Measurements from ENCODE around the gene KDM6B. TPM values are rescaled to one million over a fixed set of nuclear protein-coding genes. Genes with fewer than 3 reads are reported as not detected.

The KDM6B gene
- total RNA-seq, 2 experiments from 2014 or later: 49.2 to 53.8 TPM

- Mint-ChIP-seq H3K27ac (no peak overlapping the region), H3K4me1 (ENCODE audit: low read depth) (no peaks in the 10 kb centered on the region), H3K27me3 (peaks cover 2% of the 10 kb centered on the region), H3K9me3 (no peaks in the 10 kb centered on the region), H3K4me3 (no peak overlapping the region), H3K36me3 (ENCODE audit: low read depth) (no peaks in the 10 kb centered on the region)
- no peak for DNase-seq
- no peak for ATAC-seq
- ChIA-PET POLR2A (no interaction called here), CTCF (interaction anchor here (1.5 kb wide), 1 partner anchor 51 kb away, joined by 4 read pairs; no protein-coding TSS in a partner anchor)
- TF ChIP-seq CTCF (IDR thresholded peaks at IDR 0.05): no peak
- intact Hi-C loops (cut with micrococcal nuclease): no loop called here
These were observed 39.8 kb upstream of the KDM6B start for GRCh38 chr17:7794075-7794663.

- ATAC-seq: no peak
- no peak overlapping the region for H3K4me3 Mint-ChIP-seq
- CTCF ChIA-PET: interaction anchor here (1.4 kb wide), 1 partner anchor 192 kb away, joined by 3 read pairs; no protein-coding TSS in a partner anchor
These were observed 36.0 kb upstream of the KDM6B start for GRCh38 chr17:7797976-7798375.

GRCh38 chr17:7798839-7799238, 35.2 kb upstream of the KDM6B start:
- intact Hi-C loops (cut with micrococcal nuclease): no loop called here
- no peak for ATAC-seq
- no peak for TF ChIP-seq CTCF (IDR thresholded peaks at IDR 0.05)
- Mint-ChIP-seq H3K36me3 (ENCODE audit: low read depth) (no peaks in the 10 kb centered on the region), H3K4me1 (ENCODE audit: low read depth) (no peaks in the 10 kb centered on the region), H3K4me3 (no peak overlapping the region), H3K9me3 (no peaks in the 10 kb centered on the region), H3K27ac (no peak overlapping the region), H3K27me3 (peaks cover 4% of the 10 kb centered on the region)
- ChIA-PET CTCF (no interaction called here), POLR2A (no interaction called here)
- no peak for DNase-seq

More at GRCh38 chr17:7797976-7798375, 36.0 kb upstream of the KDM6B start:
- Mint-ChIP-seq H3K36me3 (ENCODE audit: low read depth) (no peaks in the 10 kb centered on the region), H3K4me1 (ENCODE audit: low read depth) (no peaks in the 10 kb centered on the region), H3K27me3 (peaks cover 4% of the 10 kb centered on the region), H3K9me3 (no peaks in the 10 kb centered on the region), H3K27ac (no peak overlapping the region)
- no peak for TF ChIP-seq CTCF (IDR thresholded peaks at IDR 0.05)
- DNase-seq: no peak
- POLR2A ChIA-PET: no interaction called here
- intact Hi-C loops (cut with micrococcal nuclease): no loop called here

- CTCF ChIA-PET: interaction anchor here (1.3 to 1.5 kb wide), 2 partner anchors 19 to 60 kb away, joined by 3 to 4 read pairs; no protein-coding TSS in a partner anchor
- DNase-seq (no peak), ATAC-seq (no peak)
- Mint-ChIP-seq H3K4me3 (no peak overlapping the region), H3K4me1 (ENCODE audit: low read depth) (no peaks in the 10 kb centered on the region), H3K27me3 (peaks cover 7% of the 10 kb centered on the region), H3K27ac (no peak overlapping the region), H3K36me3 (ENCODE audit: low read depth) (no peaks in the 10 kb centered on the region), H3K9me3 (no peaks in the 10 kb centered on the region)
- intact Hi-C loops (cut with micrococcal nuclease): no loop called here
- TF ChIP-seq CTCF (IDR thresholded peaks at IDR 0.05): no peak
- POLR2A ChIA-PET: interaction anchor here (0.7 to 0.9 kb wide), 2 partner anchors 54 to 227 kb away, joined by 3 to 5 read pairs; no protein-coding TSS in a partner anchor
These were observed 30.0 kb upstream of the KDM6B start for GRCh38 chr17:7803981-7804380.

GRCh38 chr17:7806587-7806986, 27.4 kb upstream of the KDM6B start:
- ChIA-PET CTCF (no interaction called here), POLR2A (interaction anchor here (1.5 kb wide), 1 partner anchor 26 kb away, joined by 3 read pairs; no protein-coding TSS in a partner anchor)
- H3K4me1 Mint-ChIP-seq (ENCODE audit: low read depth): peaks cover 6% of the 10 kb centered on the region
- DNase-seq: no peak
- ATAC-seq: no peak
- no peak for TF ChIP-seq CTCF (IDR thresholded peaks at IDR 0.05)
- intact Hi-C loops (cut with micrococcal nuclease): no loop called here
- H3K27me3 Mint-ChIP-seq: peaks cover 3% of the 10 kb centered on the region
- no peak overlapping the region for H3K27ac Mint-ChIP-seq
- no peak overlapping the region for H3K4me3 Mint-ChIP-seq
- H3K9me3 Mint-ChIP-seq: no peaks in the 10 kb centered on the region
- H3K36me3 Mint-ChIP-seq (ENCODE audit: low read depth): no peaks in the 10 kb centered on the region
